IPS-18c (cell line): ENCODE measurements around the gene ALPL.

ENCODE experiments used
- H3K4me3 ChIP-seq: 2 replicates; pipeline ENCODE4 v1.7.0; 2013; ENCODE audit warnings: low read depth, mild to moderate bottlenecking, low read length, moderate library complexity; ENCODE audit not compliant: insufficient read depth
- H3K9me3 ChIP-seq: one replicate; pipeline ENCODE4 v1.6.1; 2013; ENCODE audit warnings: mild to moderate bottlenecking, low read length, moderate library complexity; ENCODE audit not compliant: control insufficient read depth, insufficient read depth

The ALPL gene

GRCh38 chr1:21623410-21623961 lies 114.3 kb downstream of the ALPL start:
- no peaks in the 10 kb centered on the region for H3K9me3 ChIP-seq
- H3K4me3 ChIP-seq, result no peak overlapping the region

GRCh38 chr1:21624571-21625389 lies 115.6 kb downstream of the ALPL start:
- no peak overlapping the region for H3K4me3 ChIP-seq
- no peaks in the 10 kb centered on the region for H3K9me3 ChIP-seq

- no peak overlapping the region for H3K4me3 ChIP-seq
Measured at GRCh38 chr1:21625390-21626190, 116.4 kb downstream of the ALPL start.

GRCh38 chr1:21626921-21627339 lies 117.7 kb downstream of the ALPL start:
- H3K4me3 ChIP-seq, result no peak overlapping the region
- H3K9me3 ChIP-seq, result no peaks in the 10 kb centered on the region

More at GRCh38 chr1:21625390-21626190, 116.4 kb downstream of the ALPL start:
- H3K9me3 ChIP-seq, result no peaks in the 10 kb centered on the region
